ENCODE results near the gene RALY. TPM values are rescaled to one million over a fixed set of nuclear protein-coding genes. Genes with fewer than 3 reads are reported as not detected.

The RALY gene
- total and polyA plus RNA-seq, 2 donors (not counting 3 experiments of a cell fraction or from before 2014, with no cell fraction given): 142 to 146 TPM

- Histone ChIP-seq H3K4me2 (ENCODE audit: insufficient read depth, low read length) (no peak overlapping the region), H4K20me1 (replicated peaks; ENCODE audit: control insufficient read depth, extremely low read depth, insufficient read depth, low read length) (no peaks in the 10 kb centered on the region), H3K36me3 (ENCODE audit: control insufficient read depth in 2 of 2, extremely low read depth in 1 of 2, insufficient read depth in 2 of 2, low read length in 2 of 2) (no peaks in the 10 kb centered on the region), H3K79me2 (ENCODE audit: control insufficient read depth, insufficient read depth, low read length) (no peaks in the 10 kb centered on the region), H3K4me1 (ENCODE audit: control insufficient read depth, extremely low read depth, insufficient read depth, low read length) (no peaks in the 10 kb centered on the region), H2AFZ (ENCODE audit: low read depth, low read length) (no peak overlapping the region), H3K9ac (replicated peaks; ENCODE audit: extremely low read depth, insufficient read depth, low read length) (no peak overlapping the region), H3K4me3 (replicated peaks in 1 of 3; ENCODE audit: insufficient read depth in 1 of 3, low read depth in 1 of 3, low read length in 3 of 3) (no peak overlapping the region), H3K9me3 (replicated peaks; ENCODE audit: control insufficient read depth, insufficient read depth, low read length) (no peaks in the 10 kb centered on the region), H3K27ac (ENCODE audit: insufficient read depth, low read depth, low read length) (no peak overlapping the region), H3K9me1 (replicated peaks; ENCODE audit: control insufficient read depth, extremely low read depth, insufficient read depth, low read length) (no peaks in the 10 kb centered on the region), H3K27me3 (ENCODE audit: control insufficient read depth in 2 of 2, insufficient read depth in 2 of 2, low read length in 2 of 2) (no peaks in the 10 kb centered on the region)
- ChIA-PET CTCF (interaction anchor here (0.7 to 1.0 kb wide), 2 partner anchors 18 to 657 kb away, joined by 3 read pairs; no protein-coding TSS in a partner anchor), POLR2A (no interaction called here)
- TF ChIP-seq POLR2AphosphoS5 (IDR thresholded peaks at IDR 0.05; ENCODE audit: insufficient read depth, low read depth, low read length) (no peak), GATA2 (IDR thresholded peaks at IDR 0.05; ENCODE audit: insufficient read depth, insufficient read length, low read depth, low read length) (no peak), EZH2 (IDR thresholded peaks at IDR 0.05; ENCODE audit: borderline replicate concordance, low read depth, low read length, severe bottlenecking) (no peak), POLR2A (IDR thresholded peaks at IDR 0.05; ENCODE audit: low read depth, low read length) (no peak), JUN (IDR thresholded peaks at IDR 0.05; ENCODE audit: borderline replicate concordance, insufficient read depth, insufficient read length, low read depth) (no peak), FOS (IDR thresholded peaks at IDR 0.05; ENCODE audit: borderline replicate concordance, insufficient read depth, low read length) (no peak), MAX (IDR thresholded peaks at IDR 0.05; ENCODE audit: insufficient read depth, insufficient read length) (no peak), CTCF (IDR thresholded peaks at IDR 0.05; ENCODE audit: extremely low read depth in 1 of 2, insufficient read depth in 1 of 2, low read depth in 1 of 2, low read length in 2 of 2) (no peak), MYC (IDR thresholded peaks at IDR 0.05; ENCODE audit: low read depth, low read length) (no peak)
- dilution Hi-C loops (cut with MboI; ENCODE audit: extremely low pct_ligation_motif_present, low sequenced_read_pairs): no loop called here
- BruUV-seq (replicated peaks): no TSS peak
- FAIRE-seq (no peak), DNase-seq (ENCODE audit: low read depth, low spot score) (no peak)
- intact Hi-C loops (cut with micrococcal nuclease): loop anchor here (5.0 kb wide), 1 partner anchor 122 kb away; no protein-coding TSS in a partner anchor
These were observed 48.8 kb upstream of the RALY start for GRCh38 chr20:33944914-33945313.

All from endothelial cell of umbilical vein (primary cell).